Neuronal stem cell (in vitro differentiated cells): Measurements from ENCODE around the gene KLHDC4.

Experiments used
- DNase-seq: peaks from one replicate; pipeline ENCODE4 v3.0.0-alpha.2; 2013; ENCODE audit warnings: low spot score
- H2AFZ ChIP-seq: one replicate; pipeline ENCODE4 v1.6.1; 2013; ENCODE audit warnings: mild to moderate bottlenecking, low read length, inconsistent platforms
- H2AK5ac ChIP-seq: 2 replicates; pipeline ENCODE4 v1.6.1; 2013; ENCODE audit warnings: low read depth, mild to moderate bottlenecking, inconsistent platforms, low read length, moderate library complexity, mixed read lengths
- H2BK120ac ChIP-seq: 2 replicates; pipeline ENCODE4 v1.6.1; 2013; ENCODE audit warnings: low read depth, mild to moderate bottlenecking, inconsistent platforms, low read length, moderate library complexity, mixed read lengths
- H2BK12ac ChIP-seq: one replicate; pipeline ENCODE4 v1.6.1; 2013; ENCODE audit warnings: low read length, inconsistent platforms
- H2BK15ac ChIP-seq: 2 replicates; pipeline ENCODE4 v1.6.1; 2013; ENCODE audit warnings: mild to moderate bottlenecking, low read length, inconsistent platforms, mixed read lengths
- H2BK5ac ChIP-seq: one replicate; pipeline ENCODE4 v1.6.1; 2013; ENCODE audit warnings: inconsistent platforms, mild to moderate bottlenecking, low read length, moderate library complexity
- H3K14ac ChIP-seq: one replicate; pipeline ENCODE4 v1.6.1; 2013; ENCODE audit warnings: low read length, inconsistent platforms
- H3K18ac ChIP-seq: 2 replicates; pipeline ENCODE4 v1.6.1; 2013; ENCODE audit warnings: low read length, inconsistent platforms
- H3K23ac ChIP-seq: 2 replicates; pipeline ENCODE4 v1.6.1; 2013; ENCODE audit warnings: low read depth, mild to moderate bottlenecking, mixed read lengths, low read length, inconsistent platforms; ENCODE audit not compliant: poor library complexity
- H3K27ac ChIP-seq: replicated peaks from 3 replicates; pipeline ENCODE4 v1.5.1; 2013; ENCODE audit warnings: low read length, inconsistent platforms
- H3K27me3 ChIP-seq, 3 experiments: 2 replicates each; pipeline ENCODE4 v1.6.1; 2013; ENCODE audit warnings: low read length in 3 of 3, mild to moderate bottlenecking in 2 of 3, inconsistent platforms in 1 of 3, low read depth in 1 of 3, mixed read lengths in 1 of 3, moderate library complexity in 1 of 3; ENCODE audit not compliant: control insufficient read depth in 3 of 3, insufficient read depth in 3 of 3
- H3K36me3 ChIP-seq, 2 donors: replicated peaks in 1 of 2; 2 replicates each; pipeline ENCODE4 v1.6.1; 2013; ENCODE audit warnings: low read length in 2 of 2; ENCODE audit not compliant: control insufficient read depth in 2 of 2, insufficient read depth in 2 of 2
- H3K4ac ChIP-seq: 2 replicates; pipeline ENCODE4 v1.6.1; 2013; ENCODE audit warnings: inconsistent platforms, mild to moderate bottlenecking, low read length, moderate library complexity
- H3K4me1 ChIP-seq, 2 donors: 1 replicate in 1 of 2; 2 replicates in 1 of 2; pipeline ENCODE4 v1.6.1; 2013; ENCODE audit warnings: low read length in 2 of 2, low read depth in 1 of 2; ENCODE audit not compliant: control insufficient read depth in 2 of 2, insufficient read depth in 1 of 2
- H3K4me2 ChIP-seq: one replicate; pipeline ENCODE4 v1.6.1; 2013; ENCODE audit warnings: mild to moderate bottlenecking, low read length, inconsistent platforms; ENCODE audit not compliant: insufficient read depth, poor library complexity, severe bottlenecking
- H3K4me3 ChIP-seq, 2 donors: 2 replicates each; pipeline ENCODE4 v1.5.1; 2013; ENCODE audit warnings: low read length in 2 of 2, mild to moderate bottlenecking in 2 of 2, inconsistent platforms in 1 of 2, moderate library complexity in 1 of 2
- H3K79me1 ChIP-seq: one replicate; pipeline ENCODE4 v1.6.1; 2013; ENCODE audit warnings: low read depth, mild to moderate bottlenecking, inconsistent platforms, low read length, moderate library complexity
- H3K9ac ChIP-seq: one replicate; pipeline ENCODE4 v1.6.1; 2013; ENCODE audit warnings: mild to moderate bottlenecking, low read depth, low read length, inconsistent platforms; ENCODE audit not compliant: poor library complexity
- H3K9me3 ChIP-seq, 2 donors: replicated peaks in 1 of 2; 2 replicates each; pipeline versions ENCODE3 to v1.6.1; 2013; ENCODE audit warnings: low read length in 2 of 2, mild to moderate bottlenecking in 2 of 2, inconsistent platforms in 1 of 2, low read depth in 1 of 2, mixed read lengths in 1 of 2, moderate library complexity in 1 of 2; ENCODE audit not compliant: control insufficient read depth in 2 of 2, insufficient read depth in 1 of 2
- H4K8ac ChIP-seq: one replicate; pipeline ENCODE4 v1.6.1; 2013; ENCODE audit warnings: low read depth, mild to moderate bottlenecking, inconsistent platforms, low read length, moderate library complexity
- H4K91ac ChIP-seq: one replicate; pipeline ENCODE4 v1.6.1; 2013; ENCODE audit warnings: low read length, low read depth, mild to moderate bottlenecking, inconsistent platforms; ENCODE audit not compliant: poor library complexity
- WGBS, 2 donors: extraction: QIAGEN DNeasy Blood & Tissue Kit; methylation state at CpG; one replicate each; pipeline ENCODE4 v1.1.7; 2013; ENCODE audit warnings: missing lambda C conversion rate in 2 of 2, mixed read lengths in 1 of 2; ENCODE audit not compliant: insufficient read length in 2 of 2, insufficient replicate concordance in 1 of 2; ENCODE audit errors: extremely low coverage in 2 of 2; 5-methylcytosine and 5-hydroxymethylcytosine counted together

KLHDC4 gene

GRCh38 chr16:87675111-87675719, 90.6 kb downstream of the KLHDC4 start:
- Histone ChIP-seq H3K4ac (no peak overlapping the region), H2BK120ac (no peak overlapping the region), H3K14ac (no peak overlapping the region), H2AFZ (no peak overlapping the region), H2AK5ac (no peak overlapping the region), H3K23ac (no peak overlapping the region), H2BK15ac (no peak overlapping the region), H3K4me2 (no peak overlapping the region), H3K4me3 (no peak overlapping the region), H3K36me3 (no peaks in the 10 kb centered on the region), H3K27me3 (no peaks in the 10 kb centered on the region), H2BK5ac (no peak overlapping the region), H4K91ac (no peak overlapping the region), H4K8ac (no peak overlapping the region), H3K79me1 (peaks cover 8% of the 10 kb centered on the region), H2BK12ac (no peak overlapping the region), H3K27ac (no peak overlapping the region), H3K9ac (no peak overlapping the region), H3K18ac (peak overlapping the region; percentile 1), H3K4me1 (peaks cover 0 to 8% of the 10 kb centered on the region in 2 donors), H3K9me3 (no peaks in the 10 kb centered on the region)
- DNase-seq: no peak
- no CpG with 5 or more reads among the region's 15 CpGs for WGBS, 2 donors

- Histone ChIP-seq H3K14ac (no peak overlapping the region), H3K4me3 (no peak overlapping the region), H4K91ac (no peak overlapping the region), H2BK5ac (no peak overlapping the region), H2BK12ac (no peak overlapping the region), H2AFZ (no peak overlapping the region), H2AK5ac (no peak overlapping the region), H3K4me2 (no peak overlapping the region), H3K4ac (no peak overlapping the region), H3K36me3 (no peaks in the 10 kb centered on the region), H3K18ac (no peak overlapping the region), H3K9ac (no peak overlapping the region), H3K27me3 (no peaks in the 10 kb centered on the region), H3K9me3 (no peaks in the 10 kb centered on the region), H2BK15ac (no peak overlapping the region), H2BK120ac (no peak overlapping the region), H3K79me1 (peaks cover 8% of the 10 kb centered on the region), H4K8ac (no peak overlapping the region), H3K23ac (no peak overlapping the region), H3K27ac (no peak overlapping the region), H3K4me1 (peaks cover 0 to 8% of the 10 kb centered on the region in 2 donors)
- no peak for DNase-seq
- no CpG with 5 or more reads among the region's 5 CpGs for WGBS, 2 donors
These were observed 91.4 kb downstream of the KLHDC4 start for GRCh38 chr16:87674419-87674818.

GRCh38 chr16:87671715-87672270, 94.0 kb downstream of the KLHDC4 start:
- no peak overlapping the region for H2BK120ac ChIP-seq
- no peaks in the 10 kb centered on the region for H3K36me3 ChIP-seq
- H2BK12ac ChIP-seq: no peak overlapping the region
- no peak overlapping the region for H3K4me3 ChIP-seq
- peaks cover 0 to 8% of the 10 kb centered on the region in 2 donors for H3K4me1 ChIP-seq
- H2AK5ac ChIP-seq: no peak overlapping the region
- H2AFZ ChIP-seq: no peak overlapping the region
- peaks cover 3% of the 10 kb centered on the region for H3K79me1 ChIP-seq
- no peak overlapping the region for H3K14ac ChIP-seq
- H3K27ac ChIP-seq: no peak overlapping the region
- DNase-seq: no peak
- no peak overlapping the region for H3K4me2 ChIP-seq
- H3K27me3 ChIP-seq: no peaks in the 10 kb centered on the region
- no peak overlapping the region for H4K91ac ChIP-seq
- H3K18ac ChIP-seq: no peak overlapping the region
- H3K9ac ChIP-seq: no peak overlapping the region
- H2BK15ac ChIP-seq: no peak overlapping the region
- peak overlapping the region; percentile 66 for H2BK5ac ChIP-seq
- H3K23ac ChIP-seq: peak overlapping the region; percentile 70
- H3K9me3 ChIP-seq: no peaks in the 10 kb centered on the region
- H3K4ac ChIP-seq: no peak overlapping the region
- WGBS, 2 donors: no CpG with 5 or more reads among the region's 20 CpGs
- peak overlapping the region; percentile 82 for H4K8ac ChIP-seq

- Histone ChIP-seq H2BK15ac (no peak overlapping the region), H3K9me3 (no peaks in the 10 kb centered on the region), H3K27ac (no peak overlapping the region), H3K4me2 (no peak overlapping the region), H3K79me1 (peaks cover 3% of the 10 kb centered on the region), H2BK5ac (no peak overlapping the region), H2AK5ac (no peak overlapping the region), H2AFZ (no peak overlapping the region), H3K14ac (peak overlapping the region; percentile 89), H3K4me3 (no peak overlapping the region), H3K27me3 (no peaks in the 10 kb centered on the region), H3K23ac (peak overlapping the region; percentile 70), H3K36me3 (no peaks in the 10 kb centered on the region), H2BK12ac (no peak overlapping the region), H3K4me1 (peaks cover 0 to 8% of the 10 kb centered on the region in 2 donors), H3K18ac (peak overlapping the region; percentile 27), H4K91ac (no peak overlapping the region), H2BK120ac (no peak overlapping the region), H3K9ac (no peak overlapping the region), H3K4ac (no peak overlapping the region), H4K8ac (peak overlapping the region; percentile 32)
- no peak for DNase-seq
- WGBS, 2 donors: no CpG with 5 or more reads among the region's 13 CpGs
These were observed 94.6 kb downstream of the KLHDC4 start for GRCh38 chr16:87671221-87671620.
